HG03135 (cell line): ENCODE results near the gene HYAL2.
"Not testable (repeated sequence)": the region's sequence is repeated elsewhere in the genome, so short reads cannot be mapped to it uniquely, and the experiment has no call there.

Experiments used
- ATAC-seq: cut with Tn5 transposase; IDR thresholded peaks from one replicate; pipeline ENCODE4 v1.9.1; 2021; ENCODE audit warnings: mild to moderate bottlenecking, moderate library complexity; ENCODE audit not compliant: unreplicated experiment

Gene HYAL2

GRCh38 chr3:50293079-50293801 is 29.3 kb downstream of the HYAL2 start:
- ATAC-seq, result no peak

GRCh38 chr3:50292159-50293078 is 30.1 kb downstream of the HYAL2 start, which contains the start of gene IFRD2:
Gene IFRD2 (minus strand): TSS chr3:50292429. CDS start chr3:50292274, 155 bp downstream.
- peak; percentile 93 for ATAC-seq

GRCh38 chr3:50290161-50290641 is 32.3 kb downstream of the HYAL2 start:
- ATAC-seq, result no peak

GRCh38 chr3:50289130-50289529 is 33.4 kb downstream of the HYAL2 start:
- ATAC-seq, result no peak

DNA sequence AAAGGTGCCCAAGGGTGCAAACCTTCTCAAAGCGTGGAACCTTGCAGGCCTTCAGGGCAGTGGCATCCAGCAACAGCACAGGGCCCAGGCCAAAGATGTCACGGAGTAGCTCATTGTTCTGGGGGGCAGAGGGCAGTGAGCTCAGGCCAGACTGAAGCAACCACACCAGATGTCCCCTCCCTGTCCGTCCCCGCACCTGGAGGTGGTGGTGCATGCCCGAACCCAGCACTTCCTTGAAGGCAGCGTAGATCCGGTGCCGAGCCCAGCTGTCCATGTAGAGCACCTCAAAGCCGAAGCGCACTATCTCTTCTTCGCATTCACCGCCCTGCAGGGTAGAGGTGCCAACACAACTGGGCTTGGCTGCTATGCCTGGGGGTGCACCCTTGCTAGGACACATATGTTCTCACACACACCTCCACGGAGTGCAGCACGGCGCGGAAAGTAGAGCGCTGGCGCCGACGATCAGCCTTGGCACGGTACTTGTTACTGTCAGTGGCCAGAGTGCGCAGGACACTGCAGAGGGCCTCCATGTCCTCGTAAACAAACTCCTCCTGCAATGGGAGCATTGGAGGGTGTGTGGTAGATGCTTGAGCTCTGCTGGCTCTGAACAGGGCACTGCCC is 34.0 kb downstream of the HYAL2 start:
- no peak for ATAC-seq

GRCh38 chr3:50287262-50287661 is 35.3 kb downstream of the HYAL2 start:
- ATAC-seq, result no peak

- ATAC-seq, result no peak
These were observed 36.0 kb downstream of the HYAL2 start for GRCh38 chr3:50286322-50287227.

GRCh38 chr3:50284121-50284520 is 38.4 kb downstream of the HYAL2 start:
- ATAC-seq, result not testable (repeated sequence)

- ATAC-seq, result no peak
These were observed 43.1 kb downstream of the HYAL2 start for GRCh38 chr3:50279255-50280016.

GRCh38 chr3:50278880-50279224 is 43.7 kb downstream of the HYAL2 start, which contains the start of gene LSMEM2:
Gene LSMEM2 (plus strand): TSS chr3:50279087. CDS start chr3:50279114, 27 bp downstream.
- ATAC-seq, result no peak

GRCh38 chr3:50278123-50278879 is 44.2 kb downstream of the HYAL2 start:
- ATAC-seq, result no peak

- no peak for ATAC-seq
These were observed 45.8 kb downstream of the HYAL2 start for GRCh38 chr3:50276762-50277101.

DNA sequence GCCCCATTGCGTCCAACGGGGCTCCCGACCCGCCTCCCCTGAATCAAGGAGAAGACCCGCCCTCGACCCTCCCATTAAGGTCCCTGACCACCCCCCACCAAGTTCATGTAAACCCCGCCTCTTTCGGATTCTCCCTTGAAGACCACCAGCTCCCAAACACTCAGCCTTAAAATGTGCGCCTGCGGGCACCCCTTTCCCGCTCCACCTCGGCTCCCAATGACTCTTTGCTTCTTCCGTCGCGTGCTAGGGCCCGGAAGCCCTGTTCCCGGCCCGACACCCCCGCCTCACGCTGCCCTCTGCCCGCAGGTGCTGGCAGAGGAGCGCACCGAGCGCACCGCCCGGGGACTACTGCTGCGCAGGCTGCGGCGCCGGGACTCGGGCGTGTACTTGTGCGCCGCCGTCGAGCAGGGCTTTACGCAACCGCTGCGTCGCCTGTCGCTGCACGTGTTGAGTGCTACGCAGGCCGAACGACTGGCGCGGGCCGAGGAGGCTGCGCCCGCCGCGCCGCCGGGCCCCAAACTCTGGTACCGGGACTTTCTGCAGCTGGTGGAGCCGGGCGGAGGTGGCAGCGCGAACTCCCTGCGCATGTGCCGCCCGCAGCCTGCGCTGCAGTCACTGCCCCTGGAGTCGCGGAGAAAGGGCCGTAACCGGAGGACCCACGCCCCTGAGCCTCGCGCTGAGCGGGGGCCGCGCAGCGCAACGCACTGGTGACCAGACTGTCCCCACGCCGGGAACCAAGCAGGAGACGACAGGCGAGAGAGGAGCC is 46.4 kb downstream of the HYAL2 start:
- ATAC-seq, result no peak

GRCh38 chr3:50275141-50275995 is 47.2 kb downstream of the HYAL2 start:
- no peak for ATAC-seq

GRCh38 chr3:50274371-50275104 is 48.0 kb downstream of the HYAL2 start:
- ATAC-seq, result no peak

DNA sequence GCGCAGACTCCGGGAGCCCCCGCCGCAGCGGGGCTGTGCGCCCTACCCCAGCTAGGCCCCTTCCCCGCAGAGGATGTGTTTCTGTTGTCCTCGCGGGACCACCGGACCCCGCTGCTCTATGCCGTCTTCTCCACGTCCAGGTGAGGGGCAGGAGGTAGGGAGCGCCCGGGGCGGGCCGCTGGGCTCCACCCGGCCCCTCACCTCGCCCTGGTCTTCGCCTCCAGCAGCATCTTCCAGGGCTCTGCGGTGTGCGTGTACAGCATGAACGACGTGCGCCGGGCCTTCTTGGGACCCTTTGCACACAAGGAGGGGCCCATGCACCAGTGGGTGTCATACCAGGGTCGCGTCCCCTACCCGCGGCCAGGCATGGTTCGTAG is 48.9 kb downstream of the HYAL2 start:
- ATAC-seq, result no peak
